ENCODE measurements around the gene DHX57. TPM values are rescaled to one million over a fixed set of nuclear protein-coding genes. Genes with fewer than 3 reads are reported as not detected.

The DHX57 gene
- total RNA-seq, 1 experiment from 2014 or later = 27.5 TPM

- H3K9me3 ChIP-seq (ENCODE audit: control insufficient read depth, low read depth, low read length) = no peaks in the 10 kb centered on the region
- H3K27me3 ChIP-seq (ENCODE audit: insufficient read depth, low read length) = no peaks in the 10 kb centered on the region
- H2AFZ ChIP-seq (ENCODE audit: low read length) = peak overlapping the region; percentile 46
- H3K4me2 ChIP-seq (ENCODE audit: insufficient read depth, insufficient read length, low read length) = peak overlapping the region; percentile 78
- H3K23me2 ChIP-seq (ENCODE audit: insufficient read length, low read depth, low read length, poor library complexity, severe bottlenecking) = peaks cover 13% of the 10 kb centered on the region
- no peak overlapping the region for H3K18ac ChIP-seq (ENCODE audit: insufficient read length, low read depth, low read length)
- H3K79me1 ChIP-seq (ENCODE audit: insufficient read depth, low read depth, low read length, poor library complexity, severe bottlenecking) = no peaks in the 10 kb centered on the region
- WGBS (ENCODE audit: extremely low coverage, insufficient read length, low lambda C conversion rate) = no CpG with 5 or more reads among the region's 10 CpGs
- no peak overlapping the region for H4K8ac ChIP-seq (replicated peaks; ENCODE audit: insufficient read length, low read depth, low read length)
- no peak overlapping the region for H2BK5ac ChIP-seq (ENCODE audit: insufficient read length, low read length)
- H2BK20ac ChIP-seq (ENCODE audit: low read depth, low read length, poor library complexity, severe bottlenecking) = no peak overlapping the region
- H3K56ac ChIP-seq (ENCODE audit: insufficient read length, low read depth, low read length) = no peak overlapping the region
- no peak overlapping the region for H3K23ac ChIP-seq (ENCODE audit: insufficient read length, low read depth, low read length)
- peak overlapping the region in 1 of 3 experiments; percentile 97; a peak in 1 of 7 replicates for H3K27ac Mint-ChIP-seq
- H3K4me1 ChIP-seq (ENCODE audit: insufficient read depth, low read length) = no peaks in the 10 kb centered on the region
- DNase-seq = no peak
- no peak overlapping the region for H2BK120ac ChIP-seq (ENCODE audit: low read depth, low read length, poor library complexity, severe bottlenecking)
- H3K4me3 Mint-ChIP-seq = peak overlapping the region; percentile 96 to 99
- H3K4me1 Mint-ChIP-seq = peaks cover 15 to 17% of the 10 kb centered on the region in 2 experiments
- peaks cover 0 to 8% of the 10 kb centered on the region in 2 experiments; a peak in 3 of 5 replicates for H3K9me3 Mint-ChIP-seq
- TF ChIP-seq, protein P1, sequence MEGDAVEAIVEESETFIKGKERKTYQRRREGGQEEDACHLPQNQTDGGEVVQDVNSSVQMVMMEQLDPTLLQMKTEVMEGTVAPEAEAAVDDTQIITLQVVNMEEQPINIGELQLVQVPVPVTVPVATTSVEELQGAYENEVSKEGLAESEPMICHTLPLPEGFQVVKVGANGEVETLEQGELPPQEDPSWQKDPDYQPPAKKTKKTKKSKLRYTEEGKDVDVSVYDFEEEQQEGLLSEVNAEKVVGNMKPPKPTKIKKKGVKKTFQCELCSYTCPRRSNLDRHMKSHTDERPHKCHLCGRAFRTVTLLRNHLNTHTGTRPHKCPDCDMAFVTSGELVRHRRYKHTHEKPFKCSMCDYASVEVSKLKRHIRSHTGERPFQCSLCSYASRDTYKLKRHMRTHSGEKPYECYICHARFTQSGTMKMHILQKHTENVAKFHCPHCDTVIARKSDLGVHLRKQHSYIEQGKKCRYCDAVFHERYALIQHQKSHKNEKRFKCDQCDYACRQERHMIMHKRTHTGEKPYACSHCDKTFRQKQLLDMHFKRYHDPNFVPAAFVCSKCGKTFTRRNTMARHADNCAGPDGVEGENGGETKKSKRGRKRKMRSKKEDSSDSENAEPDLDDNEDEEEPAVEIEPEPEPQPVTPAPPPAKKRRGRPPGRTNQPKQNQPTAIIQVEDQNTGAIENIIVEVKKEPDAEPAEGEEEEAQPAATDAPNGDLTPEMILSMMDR (conservative IDR thresholded peaks at IDR 0.05) = no peak
- no peak overlapping the region for H4K5ac ChIP-seq (ENCODE audit: insufficient read length, low read depth, low read length)
- H2AK5ac ChIP-seq (ENCODE audit: insufficient read length, low read length) = no peak overlapping the region
- no peak overlapping the region for H2BK12ac ChIP-seq (ENCODE audit: insufficient read length, low read depth, low read length)
- H3K79me2 ChIP-seq (ENCODE audit: insufficient read depth, low read length) = peaks cover 2% of the 10 kb centered on the region; the same call in 1 of the 2 replicates
- no peak overlapping the region for H3K27ac ChIP-seq (ENCODE audit: insufficient read length, low read depth, low read length)
- no peak overlapping the region for H3T11ph ChIP-seq (ENCODE audit: low read length)
- no peak overlapping the region for H4K91ac ChIP-seq (ENCODE audit: insufficient read length, low read depth, low read length)
- no peak overlapping the region for H3K4ac ChIP-seq (ENCODE audit: low read depth, low read length)
- no peak overlapping the region for H2BK15ac ChIP-seq (ENCODE audit: low read depth, low read length)
- no peak overlapping the region for H3K14ac ChIP-seq (ENCODE audit: insufficient read depth, low read length)
- H3K36me3 Mint-ChIP-seq (ENCODE audit: insufficient read depth in 1 of 3, low read depth in 3 of 3) = peaks cover 1 to 12% (median 11%) of the 10 kb centered on the region in 3 experiments; a peak in 6 of 7 replicates
- H4K20me1 ChIP-seq (ENCODE audit: control insufficient read depth, insufficient read depth, insufficient read length) = peaks cover 2% of the 10 kb centered on the region
- no peaks in the 10 kb centered on the region for H3K27me3 Mint-ChIP-seq (ENCODE audit: low read depth)
- H3K9ac ChIP-seq (ENCODE audit: extremely low read depth, insufficient read length, low read length) = no peak overlapping the region
Observed at GRCh38 chr2:38876407-38876806, 673 bp upstream of the DHX57 start.

Measured in H9 (cell line).